Measurements from ENCODE around the gene ATP1B1.
"Not testable (repeated sequence)": the region's sequence is repeated elsewhere in the genome, so short reads cannot be mapped to it uniquely, and the experiment has no call there.

The ATP1B1 gene

GRCh38 chr1:169121146-169121923, 14.8 kb downstream of the ATP1B1 start:
- POLR2A ChIA-PET = no interaction called here
- TF ChIP-seq CTCF (IDR thresholded peaks at IDR 0.05; ENCODE audit: insufficient read depth, low read length, missing control alignments) = no peak
- DNase-seq (ENCODE audit: low read depth, low spot score) = no peak
- CTCF ChIA-PET = interaction anchor here (2.6 kb wide), 1 partner anchor 13 kb away, joined by 8 read pairs; no protein-coding TSS in a partner anchor
- no peak overlapping the region for H3K4me3 ChIP-seq (ENCODE audit: low read depth, low read length)

GRCh38 chr1:169122976-169123375, 16.5 kb downstream of the ATP1B1 start:
- TF ChIP-seq CTCF (IDR thresholded peaks at IDR 0.05; ENCODE audit: insufficient read depth, low read length, missing control alignments) = no peak
- H3K4me3 ChIP-seq (ENCODE audit: low read depth, low read length) = no peak overlapping the region
- POLR2A ChIA-PET = no interaction called here
- DNase-seq (ENCODE audit: low read depth, low spot score) = no peak
- CTCF ChIA-PET = no interaction called here

GRCh38 chr1:169124459-169124858, 18.0 kb downstream of the ATP1B1 start:
- ChIA-PET CTCF (interaction anchor here (1.1 kb wide), 1 partner anchor 9 kb away, joined by 4 read pairs; no protein-coding TSS in a partner anchor), POLR2A (no interaction called here)
- no peak for DNase-seq (ENCODE audit: low read depth, low spot score)
- TF ChIP-seq CTCF (IDR thresholded peaks at IDR 0.05; ENCODE audit: insufficient read depth, low read length, missing control alignments) = no peak
- no peak overlapping the region for H3K4me3 ChIP-seq (ENCODE audit: low read depth, low read length)

- CTCF ChIA-PET; POLR2A ChIA-PET; H3K4me3 ChIP-seq (ENCODE audit: low read depth, low read length); DNase-seq (ENCODE audit: low read depth, low spot score): not testable (repeated sequence)
These were observed 19.1 kb downstream of the ATP1B1 start for GRCh38 chr1:169125597-169125996.

- no peak overlapping the region for H3K4me3 ChIP-seq (ENCODE audit: low read depth, low read length)
- DNase-seq (ENCODE audit: low read depth, low spot score) = no peak
- CTCF ChIA-PET = interaction anchor here (1.0 kb wide), 1 partner anchor 223 kb away, joined by 3 read pairs; no protein-coding TSS in a partner anchor
- no peak for TF ChIP-seq CTCF (IDR thresholded peaks at IDR 0.05; ENCODE audit: insufficient read depth, low read length, missing control alignments)
- POLR2A ChIA-PET = no interaction called here
These were observed 19.8 kb downstream of the ATP1B1 start for GRCh38 chr1:169126335-169126734.

- DNase-seq (ENCODE audit: low read depth, low spot score) = no peak
- no peak overlapping the region for H3K4me3 ChIP-seq (ENCODE audit: low read depth, low read length)
- CTCF ChIA-PET = interaction anchor here (1.0 to 1.4 kb wide), 2 partner anchors 222 to 785 kb away, joined by 3 read pairs; no protein-coding TSS in a partner anchor
- POLR2A ChIA-PET = no interaction called here
- TF ChIP-seq CTCF (IDR thresholded peaks at IDR 0.05; ENCODE audit: insufficient read depth, low read length, missing control alignments) = no peak
These were observed 20.8 kb downstream of the ATP1B1 start for GRCh38 chr1:169127305-169127704.

- no peak for DNase-seq (ENCODE audit: low read depth, low spot score)
- CTCF ChIA-PET = interaction anchor here (1.4 kb wide), 1 partner anchor 786 kb away, joined by 3 read pairs; no protein-coding TSS in a partner anchor
- TF ChIP-seq CTCF (IDR thresholded peaks at IDR 0.05; ENCODE audit: insufficient read depth, low read length, missing control alignments) = no peak
- POLR2A ChIA-PET = no interaction called here
- no peak overlapping the region for H3K4me3 ChIP-seq (ENCODE audit: low read depth, low read length)
These were observed 22.1 kb downstream of the ATP1B1 start for GRCh38 chr1:169128562-169128961.

Data from AG04449 (cell line).